Panc1 (cell line): ENCODE data around the gene ZSCAN10. TPM values are rescaled to one million over a fixed set of nuclear protein-coding genes. Genes with fewer than 3 reads are reported as not detected.

Experiments used
- ATAC-seq: fragments of 200-7000 bp; cut with Tn5 transposase; 2 replicates; pipeline ENCODE4 v1.9.1; 2020; ENCODE audit warnings: mild to moderate bottlenecking, moderate library complexity
- BruUV-seq: library from RNA; stranded (reverse); fragments of 400-500 nt; replicated peaks from 2 replicates; lab custom pipeline; 2021; lab: Mats Ljungman, UMichigan
- CTCF ChIA-PET: fragments of 300-600 bp; sonication (Branson Sonifier 250); formaldehyde crosslinking; loops from one replicate; lab custom pipeline; 2022; ENCODE audit warnings: antibody characterized with exemption; lab: Charles Lee
- POLR2A ChIA-PET: fragments of 300-600 bp; sonication (Branson Sonifier 250); formaldehyde crosslinking; loops from one replicate; lab custom pipeline; 2022; ENCODE audit warnings: antibody characterized with exemption; lab: Charles Lee
- DNase-seq: peaks from one replicate; pipeline ENCODE4 v3.0.0-alpha.2; 2010; ENCODE audit warnings: low read depth, low spot score
- H3K27ac ChIP-seq: 2 replicates; pipeline ENCODE4 v1.5.1; 2011; ENCODE audit warnings: mild to moderate bottlenecking, low read length, inconsistent platforms
- H3K27me3 ChIP-seq: fragments of 200-500 bp; sonication (Bioruptor generic); 2 replicates; pipeline ENCODE4 v1.6.0; 2014; ENCODE audit warnings: low read length, inconsistent platforms; ENCODE audit not compliant: control insufficient read depth, insufficient read depth
- H3K36me3 ChIP-seq: fragments of 200-500 bp; sonication (Bioruptor generic); 2 replicates; pipeline ENCODE4 v1.5.1; 2014; ENCODE audit warnings: inconsistent platforms, mild to moderate bottlenecking, low read length, moderate library complexity; ENCODE audit not compliant: control insufficient read depth, insufficient read depth
- H3K4me1 ChIP-seq: 2 replicates; pipeline ENCODE4 v1.5.1; 2011; ENCODE audit warnings: inconsistent platforms, mild to moderate bottlenecking, low read length, moderate library complexity; ENCODE audit not compliant: control insufficient read depth, insufficient read depth
- H3K4me3 ChIP-seq, 2 experiments: 2 replicates each; pipeline ENCODE4 v1.5.1; 2011 to 2012; ENCODE audit warnings: low read depth in 2 of 2, low read length in 2 of 2, mild to moderate bottlenecking in 2 of 2, inconsistent platforms in 1 of 2, moderate library complexity in 1 of 2
- H3K9me3 ChIP-seq: fragments of 200-500 bp; sonication (Bioruptor generic); 2 replicates; pipeline ENCODE4 v1.5.1; 2014; ENCODE audit warnings: low read depth, mild to moderate bottlenecking, inconsistent platforms, low read length, moderate library complexity; ENCODE audit not compliant: control insufficient read depth, insufficient read depth
- POLR2AphosphoS5 ChIP-seq: IDR thresholded peaks from 2 replicates; pipeline ENCODE4 v1.6.1; 2012; ENCODE audit warnings: mild to moderate bottlenecking, low read depth, low read length, moderate library complexity
- SIN3A ChIP-seq: IDR thresholded peaks from 2 replicates; pipeline ENCODE4 v1.6.1; 2012; ENCODE audit warnings: low read depth, mild to moderate bottlenecking, low read length, moderate library complexity, borderline replicate concordance; ENCODE audit not compliant: insufficient read depth
- TCF7L2 ChIP-seq: IDR thresholded peaks from 2 replicates; pipeline ENCODE4 v1.6.1; 2011; ENCODE audit warnings: mild to moderate bottlenecking, low read depth, low read length, inconsistent platforms
- in situ Hi-C: cut with HindIII; loops from 2 replicates; pipeline ENCODE4 v1.10.0; 2016; ENCODE audit warnings: low sequenced_read_pairs, low pct_unique_long_range_greater_than_20kb
- intact Hi-C: fragments of 100-400 bp; cut with micrococcal nuclease; formaldehyde crosslinking; loops from one replicate; pipeline ENCODE4 v1.10.0; 2022; ENCODE audit not compliant: unreplicated experiment
- total RNA-seq: library from RNA; stranded (reverse); gene quantifications from one replicate; pipeline ENCODE4 v1.2.1, GENCODE V29; 2021; ENCODE audit not compliant: unreplicated experiment
- TF ChIP-seq, protein P1 (sequence below): fragments of 450-650 bp; IDR thresholded peaks from 2 replicates; pipeline ENCODE4 v1.5.1; 2017; ENCODE audit warnings: mild to moderate bottlenecking
- TF ChIP-seq, protein P2 (sequence below), 2 experiments: IDR thresholded peaks; 2 replicates each; pipeline ENCODE4 v1.6.1; 2011 to 2012; ENCODE audit warnings: low read depth in 2 of 2, control low read depth in 1 of 2, low read length in 1 of 2, mild to moderate bottlenecking in 1 of 2, moderate library complexity in 1 of 2; ENCODE audit not compliant: insufficient read depth in 1 of 2

ZSCAN10 gene
- total RNA-seq, 1 experiment from 2014 or later = 0.21 TPM

- Histone ChIP-seq H3K4me1 (peaks cover 8% of the 10 kb centered on the region; the same call in 1 of the 2 replicates), H3K27me3 (no peaks in the 10 kb centered on the region), H3K27ac (no peak overlapping the region; the same call in 1 of the 2 replicates), H3K36me3 (no peaks in the 10 kb centered on the region), H3K9me3 (no peaks in the 10 kb centered on the region), H3K4me3 (no peak overlapping the region)
- TF ChIP-seq SIN3A = no peak
- TF ChIP-seq, protein P1, sequence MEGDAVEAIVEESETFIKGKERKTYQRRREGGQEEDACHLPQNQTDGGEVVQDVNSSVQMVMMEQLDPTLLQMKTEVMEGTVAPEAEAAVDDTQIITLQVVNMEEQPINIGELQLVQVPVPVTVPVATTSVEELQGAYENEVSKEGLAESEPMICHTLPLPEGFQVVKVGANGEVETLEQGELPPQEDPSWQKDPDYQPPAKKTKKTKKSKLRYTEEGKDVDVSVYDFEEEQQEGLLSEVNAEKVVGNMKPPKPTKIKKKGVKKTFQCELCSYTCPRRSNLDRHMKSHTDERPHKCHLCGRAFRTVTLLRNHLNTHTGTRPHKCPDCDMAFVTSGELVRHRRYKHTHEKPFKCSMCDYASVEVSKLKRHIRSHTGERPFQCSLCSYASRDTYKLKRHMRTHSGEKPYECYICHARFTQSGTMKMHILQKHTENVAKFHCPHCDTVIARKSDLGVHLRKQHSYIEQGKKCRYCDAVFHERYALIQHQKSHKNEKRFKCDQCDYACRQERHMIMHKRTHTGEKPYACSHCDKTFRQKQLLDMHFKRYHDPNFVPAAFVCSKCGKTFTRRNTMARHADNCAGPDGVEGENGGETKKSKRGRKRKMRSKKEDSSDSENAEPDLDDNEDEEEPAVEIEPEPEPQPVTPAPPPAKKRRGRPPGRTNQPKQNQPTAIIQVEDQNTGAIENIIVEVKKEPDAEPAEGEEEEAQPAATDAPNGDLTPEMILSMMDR = no peak
- TF ChIP-seq, protein P2, sequence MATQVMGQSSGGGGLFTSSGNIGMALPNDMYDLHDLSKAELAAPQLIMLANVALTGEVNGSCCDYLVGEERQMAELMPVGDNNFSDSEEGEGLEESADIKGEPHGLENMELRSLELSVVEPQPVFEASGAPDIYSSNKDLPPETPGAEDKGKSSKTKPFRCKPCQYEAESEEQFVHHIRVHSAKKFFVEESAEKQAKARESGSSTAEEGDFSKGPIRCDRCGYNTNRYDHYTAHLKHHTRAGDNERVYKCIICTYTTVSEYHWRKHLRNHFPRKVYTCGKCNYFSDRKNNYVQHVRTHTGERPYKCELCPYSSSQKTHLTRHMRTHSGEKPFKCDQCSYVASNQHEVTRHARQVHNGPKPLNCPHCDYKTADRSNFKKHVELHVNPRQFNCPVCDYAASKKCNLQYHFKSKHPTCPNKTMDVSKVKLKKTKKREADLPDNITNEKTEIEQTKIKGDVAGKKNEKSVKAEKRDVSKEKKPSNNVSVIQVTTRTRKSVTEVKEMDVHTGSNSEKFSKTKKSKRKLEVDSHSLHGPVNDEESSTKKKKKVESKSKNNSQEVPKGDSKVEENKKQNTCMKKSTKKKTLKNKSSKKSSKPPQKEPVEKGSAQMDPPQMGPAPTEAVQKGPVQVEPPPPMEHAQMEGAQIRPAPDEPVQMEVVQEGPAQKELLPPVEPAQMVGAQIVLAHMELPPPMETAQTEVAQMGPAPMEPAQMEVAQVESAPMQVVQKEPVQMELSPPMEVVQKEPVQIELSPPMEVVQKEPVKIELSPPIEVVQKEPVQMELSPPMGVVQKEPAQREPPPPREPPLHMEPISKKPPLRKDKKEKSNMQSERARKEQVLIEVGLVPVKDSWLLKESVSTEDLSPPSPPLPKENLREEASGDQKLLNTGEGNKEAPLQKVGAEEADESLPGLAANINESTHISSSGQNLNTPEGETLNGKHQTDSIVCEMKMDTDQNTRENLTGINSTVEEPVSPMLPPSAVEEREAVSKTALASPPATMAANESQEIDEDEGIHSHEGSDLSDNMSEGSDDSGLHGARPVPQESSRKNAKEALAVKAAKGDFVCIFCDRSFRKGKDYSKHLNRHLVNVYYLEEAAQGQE (IDR thresholded peaks at IDR 0.05; ENCODE audit: insufficient read depth in 1 of 2, low read depth in 2 of 2, low read length in 1 of 2) = no peak
- no peak for TF ChIP-seq TCF7L2
- no peak for TF ChIP-seq POLR2AphosphoS5
- no TSS peak for BruUV-seq
- DNase-seq = no peak
- ChIA-PET POLR2A (no interaction called here), CTCF (no interaction called here)
- intact Hi-C loops (no loop called here), in situ Hi-C loops (no loop called here)
- peak; percentile 22; the same call in 1 of the 2 replicates for ATAC-seq
Measured at GRCh38 chr16:3065742-3066439, 33.2 kb downstream of the ZSCAN10 start.

GRCh38 chr16:3065069-3065741, 33.9 kb downstream of the ZSCAN10 start, which contains the start of gene IL32:
TSS of gene IL32 (plus strand) at chr16:3065640. CDS start at chr16:3065812, 172 bp downstream.
- in situ Hi-C loops = no loop called here
- ChIA-PET CTCF (no interaction called here), POLR2A (no interaction called here)
- DNase-seq (no peak), ATAC-seq (peak; percentile 63; the same call in 1 of the 2 replicates)
- H3K4me3 ChIP-seq = no peak within 1 kb of the TSS
- intact Hi-C loops = no loop called here
- H3K36me3 ChIP-seq = no peaks in the 10 kb centered on the region
- no peaks in the 10 kb centered on the region for H3K27me3 ChIP-seq
- peaks cover 8% of the 10 kb centered on the region; the same call in 1 of the 2 replicates for H3K4me1 ChIP-seq
- TF ChIP-seq, protein P2 (IDR thresholded peaks at IDR 0.05; ENCODE audit: insufficient read depth in 1 of 2, low read depth in 2 of 2, low read length in 1 of 2) = no peak
- TF ChIP-seq, protein P1 = no peak
- no peak for TF ChIP-seq POLR2AphosphoS5
- no peak for TF ChIP-seq SIN3A
- no peak for TF ChIP-seq TCF7L2
- H3K9me3 ChIP-seq = no peaks in the 10 kb centered on the region
- peak within 1 kb of the TSS; percentile 10; the same call in 1 of the 2 replicates for H3K27ac ChIP-seq
- BruUV-seq = no TSS peak
